Left renal pelvis (tissue), 4 donors: ENCODE measurements around the gene SH3PXD2A. TPM values are rescaled to one million over a fixed set of nuclear protein-coding genes. Genes with fewer than 3 reads are reported as not detected.
"Not testable (repeated sequence)": the region's sequence is repeated elsewhere in the genome, so short reads cannot be mapped to it uniquely, and the experiment has no call there.

ENCODE experiments used
- DNase-seq, 4 donors: peaks; one replicate each; pipeline ENCODE4 v3.0.0-alpha.2; 2013; ENCODE audit warnings: low read depth in 4 of 4, low spot score in 3 of 4
- polyA plus RNA-seq, 4 donors: library from polyadenylated mRNA; unstranded; fragments of 120-200 nt; gene quantifications; one replicate each; pipeline ENCODE4 v1.2.1, GENCODE V29; 2013; ENCODE audit not compliant: insufficient read length in 4 of 4

SH3PXD2A gene
- polyA plus RNA-seq, 4 donors: 29.1 to 105 (median 31.7) TPM

DNA sequence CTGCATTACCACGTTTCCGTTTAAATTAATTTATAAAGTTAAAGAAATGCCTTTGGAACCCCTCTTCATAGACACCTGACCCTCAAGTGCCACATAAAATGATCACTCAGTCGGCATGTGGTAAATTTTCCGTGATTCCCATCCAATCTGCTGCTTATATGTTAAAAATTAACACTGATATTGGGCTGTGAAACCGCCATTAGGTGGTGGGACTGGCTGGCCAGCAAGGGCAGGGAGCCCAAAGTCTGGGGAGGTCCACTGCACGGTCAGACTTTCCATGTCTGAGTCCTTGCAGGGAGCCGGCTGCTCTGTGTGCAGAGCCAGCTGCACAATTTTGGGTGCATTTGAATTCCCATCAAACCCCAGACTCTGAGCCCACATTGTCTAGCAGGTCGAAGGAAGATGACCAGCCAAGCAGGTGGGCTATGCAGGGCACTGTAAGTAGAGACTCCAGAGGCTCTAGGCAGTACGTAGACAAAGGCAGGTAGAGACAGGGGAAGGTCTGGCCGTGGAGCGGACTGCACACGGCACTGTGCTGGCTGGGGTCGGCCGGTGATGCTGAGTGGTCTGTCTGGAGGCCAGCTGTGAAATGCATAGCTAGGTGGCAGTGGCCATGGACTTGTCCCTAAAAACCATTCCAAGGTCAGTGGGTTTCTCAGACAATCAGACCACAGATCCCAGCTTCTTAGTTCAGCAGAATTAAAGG is 122.9 kb downstream of the SH3PXD2A start:
- DNase-seq: no peak

DNA sequence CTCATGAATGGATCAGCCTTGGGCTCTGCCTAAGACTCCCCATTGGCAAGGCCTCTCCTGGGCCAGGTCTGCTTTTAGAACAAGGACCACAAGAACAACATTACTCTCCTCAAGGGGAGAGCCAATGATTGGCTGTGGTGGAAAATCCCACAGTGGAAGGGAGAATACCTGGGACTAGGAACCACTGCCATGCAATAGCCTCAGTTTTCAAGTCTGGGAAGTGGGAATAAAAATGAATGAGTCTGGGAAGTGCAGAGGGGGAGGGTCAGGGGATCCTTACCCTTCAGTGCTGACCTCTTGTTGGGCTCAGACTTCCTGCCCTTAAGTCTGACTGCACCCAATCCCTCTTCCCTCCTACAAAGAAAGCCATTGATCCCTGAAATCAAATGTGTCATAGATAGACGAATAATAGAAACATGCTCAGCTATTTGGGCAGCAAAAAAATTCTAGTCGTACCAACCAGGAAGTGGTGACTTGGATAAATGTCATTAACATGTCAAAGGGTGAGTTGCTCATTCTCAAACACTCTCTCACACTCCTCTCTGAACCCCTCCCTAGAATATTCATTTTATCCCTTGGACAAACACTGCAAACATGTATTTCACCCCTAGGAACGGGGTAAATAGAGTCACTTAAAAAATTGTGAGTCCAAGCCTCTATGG is 123.6 kb downstream of the SH3PXD2A start:
- DNase-seq: no peak

DNA sequence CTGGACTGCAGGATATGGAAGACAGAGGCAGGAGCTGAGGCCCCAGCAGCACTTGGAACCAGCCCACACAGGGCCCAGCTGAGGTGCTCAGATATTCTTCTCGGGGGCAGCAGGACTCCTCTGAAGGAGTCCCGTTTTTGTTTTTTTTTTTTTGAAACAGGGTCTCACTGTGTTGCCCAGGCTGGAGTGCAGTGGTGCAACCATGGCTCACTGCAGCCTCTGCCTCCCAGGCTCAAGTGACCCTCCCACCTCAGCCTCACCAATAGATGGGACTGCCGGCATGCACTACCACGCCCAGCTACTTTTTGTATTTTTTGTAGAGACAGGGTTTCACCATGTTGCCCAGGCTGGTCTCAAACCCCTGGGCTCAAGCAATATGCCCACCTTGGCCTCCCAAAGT is 124.3 kb downstream of the SH3PXD2A start:
- DNase-seq: not testable (repeated sequence)

- no peak for DNase-seq
Observed at GRCh38 chr10:103729851-103730250, 125.5 kb downstream of the SH3PXD2A start.

DNA sequence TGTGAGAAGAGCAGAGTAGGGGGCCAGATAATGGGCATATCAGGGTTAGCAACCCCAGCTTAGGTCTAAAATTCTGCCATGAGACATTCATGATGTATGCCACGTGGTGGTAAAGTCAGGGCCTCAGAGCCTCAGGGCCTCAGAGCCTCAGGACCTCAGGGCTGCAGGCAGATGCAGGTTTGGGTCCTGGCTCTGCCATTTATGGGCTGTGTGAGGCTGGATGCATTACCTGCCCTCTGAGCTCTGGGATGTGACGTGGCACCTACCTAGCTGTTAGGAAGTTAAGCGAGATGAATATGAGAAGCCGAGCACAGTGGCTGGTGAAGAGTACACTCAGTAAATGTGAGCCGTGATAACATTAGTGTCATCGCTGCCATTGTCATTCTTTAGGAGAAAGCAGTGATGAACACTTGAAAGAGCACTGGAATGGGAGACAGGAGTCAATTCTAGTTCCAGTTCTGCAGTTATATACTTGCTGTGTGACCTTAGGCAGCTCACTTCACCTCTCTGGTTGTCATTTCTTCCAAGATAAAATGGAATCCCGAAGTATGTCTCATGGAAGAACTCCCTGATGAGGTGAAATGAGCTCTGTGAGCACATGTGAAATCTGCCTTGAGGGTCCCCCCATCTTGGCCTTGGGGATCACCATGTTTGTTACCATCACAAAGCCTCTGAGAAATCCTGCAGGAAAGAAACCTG is 127.2 kb downstream of the SH3PXD2A start:
- no peak for DNase-seq

DNA sequence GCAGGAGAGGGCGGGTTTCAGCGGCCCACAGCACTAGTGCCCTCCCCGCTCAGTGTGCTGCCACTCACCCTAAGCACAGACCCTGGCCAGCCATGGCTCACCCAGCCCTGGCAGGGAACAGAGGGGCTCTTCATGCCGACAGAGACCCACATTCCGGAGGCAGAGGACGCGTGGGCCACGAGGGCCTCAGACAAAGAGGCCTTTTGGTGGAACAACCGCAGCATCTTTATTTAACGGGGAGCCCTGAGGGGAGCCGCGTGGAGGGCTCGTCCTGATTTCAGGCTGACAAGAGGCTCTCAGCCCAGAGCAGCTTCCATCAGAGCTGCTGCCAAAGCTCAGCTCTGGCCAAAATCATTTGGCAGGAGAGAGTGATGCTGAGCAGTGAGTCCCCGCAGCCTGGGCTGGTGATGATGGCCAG is 127.8 kb downstream of the SH3PXD2A start:
- DNase-seq: no peak

GRCh38 chr10:103726637-103727036 is 128.7 kb downstream of the SH3PXD2A start:
- DNase-seq: no peak

DNA sequence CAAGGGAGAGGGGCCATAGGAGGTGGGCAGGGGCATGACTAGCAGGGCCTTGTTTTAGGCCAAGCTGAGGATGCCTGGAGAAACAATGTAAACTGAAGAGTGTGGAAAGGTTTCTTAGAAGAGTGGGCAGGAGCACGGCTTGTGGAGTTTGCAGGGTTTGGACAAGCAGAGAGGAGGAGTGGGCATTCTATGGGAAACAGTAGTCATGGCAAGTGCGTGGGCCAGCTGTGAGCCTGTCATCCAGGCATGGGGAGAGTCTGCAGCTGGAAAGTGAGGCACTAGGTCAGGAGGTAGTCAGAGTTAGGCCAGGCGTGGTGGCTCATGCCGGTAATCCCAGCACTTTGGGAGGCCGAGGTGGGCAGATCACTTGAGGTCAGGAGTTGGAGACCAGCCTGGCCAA is 130.1 kb downstream of the SH3PXD2A start:
- DNase-seq: no peak

DNA sequence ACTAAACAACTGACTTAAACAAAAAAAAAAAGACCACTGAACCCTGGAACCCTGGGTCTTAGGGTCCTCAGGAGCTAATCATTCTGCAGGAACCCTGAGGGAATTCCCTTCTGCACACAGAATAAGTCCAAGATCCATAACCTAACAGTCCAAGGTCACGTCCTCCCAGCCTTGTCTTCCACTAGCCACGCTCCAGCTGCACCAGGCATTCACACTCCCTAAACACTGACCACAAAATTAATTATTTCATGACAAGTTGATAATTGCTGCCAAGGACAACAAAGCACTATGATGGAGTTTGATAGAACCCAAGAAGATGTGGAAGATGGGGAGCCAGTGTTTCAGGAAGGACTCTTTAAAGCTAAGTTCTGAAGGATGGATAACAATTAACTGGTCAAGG is 130.6 kb downstream of the SH3PXD2A start:
- no peak for DNase-seq

GRCh38 chr10:103724074-103724473 is 131.3 kb downstream of the SH3PXD2A start:
- no peak for DNase-seq

DNA sequence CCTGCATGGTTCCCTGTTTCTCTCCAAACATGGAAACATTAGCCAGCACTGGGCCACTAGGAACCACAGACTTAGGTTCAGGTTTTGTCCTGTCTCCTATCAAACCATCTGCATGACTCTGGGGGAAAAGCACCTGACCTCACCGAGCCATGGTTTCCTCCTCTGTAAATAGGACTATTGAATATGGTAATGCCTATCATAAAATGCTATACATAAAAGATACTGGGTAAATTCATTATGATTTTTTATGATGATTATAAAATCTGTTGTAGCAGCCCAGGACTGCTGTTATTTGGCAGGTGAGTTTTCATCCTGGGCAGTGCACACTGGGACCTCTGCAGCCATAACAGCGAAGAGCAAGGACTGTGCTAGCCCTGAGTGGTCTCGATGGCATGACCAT is 131.8 kb downstream of the SH3PXD2A start:
- DNase-seq: no peak

DNA sequence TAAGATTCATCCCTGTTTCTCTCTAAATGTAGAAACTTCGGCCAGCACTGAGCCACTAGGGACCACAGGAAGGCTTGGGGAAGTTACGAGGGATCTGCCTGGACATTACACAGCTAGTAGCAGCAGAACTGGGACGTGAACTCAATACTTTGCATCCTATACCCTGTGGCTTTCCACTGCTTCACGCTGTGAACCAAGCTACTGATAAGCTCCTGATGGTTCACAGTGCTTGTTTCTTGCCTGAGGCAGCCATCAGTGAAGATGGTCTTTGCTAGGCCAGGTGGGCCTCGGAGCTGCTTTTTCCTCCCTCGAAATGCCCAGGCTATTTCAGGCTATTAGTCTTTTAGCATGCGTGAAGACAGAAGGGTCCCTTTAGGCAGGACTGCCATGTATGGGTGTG is 132.7 kb downstream of the SH3PXD2A start:
- no peak for DNase-seq

GRCh38 chr10:103720964-103721335 is 134.4 kb downstream of the SH3PXD2A start:
- no peak for DNase-seq

DNA sequence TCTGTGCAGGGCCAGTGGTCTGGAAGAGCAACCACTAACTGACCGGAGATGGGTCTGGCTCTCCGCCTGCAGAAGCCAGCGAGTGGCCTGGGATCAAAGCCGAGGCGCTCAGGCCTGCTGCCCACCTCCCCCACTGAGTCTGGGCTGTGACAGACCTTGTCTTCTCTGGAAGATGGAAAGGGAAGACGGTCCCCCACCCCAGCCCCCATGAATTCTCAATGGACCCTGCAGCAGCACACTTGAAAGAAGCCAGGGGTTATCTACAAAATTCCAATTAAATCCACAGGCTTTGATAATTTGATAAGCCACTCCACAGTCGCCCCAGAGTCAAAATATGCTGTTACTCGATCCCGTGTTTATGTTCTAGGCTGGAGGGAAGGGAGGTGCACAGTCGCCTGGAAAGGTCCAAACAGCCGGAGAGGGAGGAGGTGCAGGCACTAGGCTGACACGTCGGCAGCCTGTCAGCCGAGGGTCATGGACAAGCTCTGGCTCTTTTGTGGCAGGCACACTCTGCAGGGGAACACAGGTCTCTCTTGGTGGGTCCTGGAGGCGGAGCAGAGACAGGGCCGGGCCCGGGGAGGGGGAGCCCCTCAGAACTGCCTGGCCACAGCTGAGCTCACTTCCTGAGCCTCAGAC is 134.9 kb downstream of the SH3PXD2A start:
- DNase-seq: peak in 1 of 4 donors; percentile 42

DNA sequence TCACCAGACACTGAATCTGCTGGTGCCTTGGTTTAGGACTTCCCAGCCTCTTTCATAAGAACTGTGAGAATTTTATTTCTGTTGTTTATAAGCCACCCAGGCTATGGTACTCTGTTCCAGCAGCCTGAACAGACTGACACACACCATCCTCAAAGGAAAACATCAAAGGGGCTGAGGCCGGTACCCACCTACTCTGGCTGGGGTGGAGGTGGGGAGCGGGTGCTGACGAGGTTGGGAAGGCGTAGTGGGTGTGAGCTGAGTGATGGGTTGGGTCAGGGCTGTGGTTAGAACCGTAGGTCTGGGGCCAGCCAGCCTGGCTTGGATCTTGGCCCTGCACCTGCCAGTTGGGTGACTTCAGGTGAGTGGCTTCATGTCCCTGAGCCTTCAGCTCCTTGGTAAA is 136.3 kb downstream of the SH3PXD2A start:
- DNase-seq: no peak

DNA sequence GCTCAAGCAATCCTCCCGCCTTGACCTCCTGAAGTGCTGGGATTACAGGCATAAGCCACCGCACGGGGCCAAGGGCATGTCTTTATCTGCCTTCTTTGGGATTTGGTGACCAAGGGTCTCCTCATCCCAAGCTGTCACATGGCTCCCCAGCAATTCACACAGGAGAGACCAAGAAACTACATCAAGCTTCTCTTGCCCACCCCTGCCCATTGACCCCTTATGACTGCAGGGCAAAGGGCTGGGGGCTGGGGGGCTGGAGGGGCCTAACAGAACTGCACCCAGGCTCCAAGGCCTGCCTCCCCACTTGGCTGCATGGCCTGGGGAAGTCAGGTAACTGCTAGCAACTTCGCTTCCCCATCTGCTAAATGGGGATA is 137.1 kb downstream of the SH3PXD2A start:
- DNase-seq: no peak

DNA sequence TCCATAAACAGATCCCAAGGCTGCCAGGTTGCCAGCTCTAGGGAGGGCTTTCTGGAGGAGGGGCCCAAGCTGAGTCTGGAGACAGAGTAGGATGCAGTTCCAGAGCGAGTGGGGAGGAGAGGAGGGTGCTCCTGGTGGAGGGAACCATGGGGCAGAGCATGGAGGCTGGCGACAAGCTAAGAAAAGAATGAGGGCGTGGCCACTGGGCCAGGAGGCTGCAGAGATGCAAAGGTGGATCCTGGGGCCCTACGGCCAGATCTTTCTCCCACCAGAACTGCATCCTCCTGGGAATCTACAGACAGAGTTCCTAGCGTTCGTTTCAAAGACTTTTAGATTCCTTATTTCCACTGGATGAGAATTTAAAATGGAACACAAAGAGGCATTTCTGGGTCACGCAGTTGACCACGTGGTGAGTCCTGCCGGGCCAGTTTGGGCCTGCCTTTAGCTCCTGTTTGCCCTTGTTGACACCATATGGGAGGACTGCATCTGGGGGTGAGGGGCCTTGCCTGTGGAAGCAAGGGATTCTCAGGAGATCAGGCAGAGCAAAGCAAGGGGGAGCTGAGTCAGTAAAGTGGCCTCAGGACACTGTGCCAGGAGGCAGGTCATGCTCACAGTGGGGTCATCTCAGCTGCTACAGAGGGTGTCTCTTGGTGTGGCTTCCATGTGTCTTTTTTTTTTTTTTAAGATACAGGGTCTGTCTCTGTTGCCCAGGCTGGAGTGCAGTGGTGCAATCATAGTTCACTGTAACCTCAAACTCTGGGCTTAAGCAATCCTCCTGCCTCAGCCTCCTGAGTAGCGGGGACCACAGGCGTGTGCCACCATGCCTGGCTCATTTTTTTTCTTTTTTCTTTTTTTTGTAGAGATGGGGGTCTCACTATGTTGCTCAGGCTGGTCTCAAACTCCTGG is 137.8 kb downstream of the SH3PXD2A start:
- no peak for DNase-seq

- DNase-seq: no peak
Observed at GRCh38 chr10:103716206-103717160, 138.9 kb downstream of the SH3PXD2A start.

DNA sequence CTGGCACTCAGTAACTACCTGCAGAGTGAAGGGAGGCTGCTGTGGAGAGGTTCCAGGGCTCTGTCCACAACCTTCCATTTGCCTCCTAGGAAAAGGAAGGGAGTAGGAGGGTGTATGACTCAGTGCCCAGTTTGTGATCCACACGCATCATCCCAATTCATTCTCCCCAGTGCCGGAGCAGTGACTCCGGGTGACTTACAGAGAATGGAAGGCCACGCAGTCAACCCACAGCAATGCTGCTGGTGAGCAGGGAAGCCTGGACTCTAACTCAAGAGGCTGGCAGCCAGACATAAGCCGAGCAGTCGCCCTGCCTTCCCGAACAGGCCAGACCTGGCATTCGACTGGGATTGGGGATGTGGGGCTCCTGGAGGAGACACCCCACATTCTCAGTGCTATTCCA is 139.9 kb downstream of the SH3PXD2A start:
- DNase-seq: no peak
